BLaER1 treated with 17β-estradiol and CSF1 and Interleukin-3, amounts not matched to agents 10 nM and 100 nM (cell line): ENCODE results near the gene PRSS38.
"Not testable (repeated sequence)": the region's sequence is repeated elsewhere in the genome, so short reads cannot be mapped to it uniquely, and the experiment has no call there.

ENCODE experiments used
- H3K27ac ChIP-seq, 11 experiments: shearing (Covaris generic); formaldehyde crosslinking; 2 replicates each; pipeline ENCODE4 v1.8.1; 2022
- H3K27me3 ChIP-seq, 11 experiments: shearing (Covaris generic); formaldehyde crosslinking; 2 replicates each; pipeline ENCODE4 v1.8.1; 2022
- H3K36me3 ChIP-seq, 11 experiments: shearing (Covaris generic); formaldehyde crosslinking; 2 replicates each; pipeline ENCODE4 v1.8.1; 2022
- H3K4me1 ChIP-seq, 10 experiments: shearing (Covaris generic); formaldehyde crosslinking; 2 replicates each; pipeline ENCODE4 v1.8.1; 2022
- H3K4me2 ChIP-seq, 11 experiments: shearing (Covaris generic); formaldehyde crosslinking; 2 replicates each; pipeline ENCODE4 v1.8.1; 2022
- H3K4me3 ChIP-seq, 10 experiments: shearing (Covaris generic); formaldehyde crosslinking; 2 replicates each; pipeline ENCODE4 v1.8.1; 2022
- H3K9ac ChIP-seq, 11 experiments: shearing (Covaris generic); formaldehyde crosslinking; 2 replicates each; pipeline ENCODE4 v1.8.1; 2022
- H3K9me3 ChIP-seq, 11 experiments: shearing (Covaris generic); formaldehyde crosslinking; replicated peaks in 1 of 11; 2 replicates each; pipeline ENCODE4 v1.8.1; 2022
- H4K20me1 ChIP-seq, 11 experiments: shearing (Covaris generic); formaldehyde crosslinking; 2 replicates each; pipeline ENCODE4 v1.8.1; 2022
- Cebpa-rat ChIP-seq, 11 experiments: shearing (Covaris generic); IDR thresholded peaks; 2 replicates each; pipeline ENCODE4 v1.8.1; 2022

Gene PRSS38

DNA sequence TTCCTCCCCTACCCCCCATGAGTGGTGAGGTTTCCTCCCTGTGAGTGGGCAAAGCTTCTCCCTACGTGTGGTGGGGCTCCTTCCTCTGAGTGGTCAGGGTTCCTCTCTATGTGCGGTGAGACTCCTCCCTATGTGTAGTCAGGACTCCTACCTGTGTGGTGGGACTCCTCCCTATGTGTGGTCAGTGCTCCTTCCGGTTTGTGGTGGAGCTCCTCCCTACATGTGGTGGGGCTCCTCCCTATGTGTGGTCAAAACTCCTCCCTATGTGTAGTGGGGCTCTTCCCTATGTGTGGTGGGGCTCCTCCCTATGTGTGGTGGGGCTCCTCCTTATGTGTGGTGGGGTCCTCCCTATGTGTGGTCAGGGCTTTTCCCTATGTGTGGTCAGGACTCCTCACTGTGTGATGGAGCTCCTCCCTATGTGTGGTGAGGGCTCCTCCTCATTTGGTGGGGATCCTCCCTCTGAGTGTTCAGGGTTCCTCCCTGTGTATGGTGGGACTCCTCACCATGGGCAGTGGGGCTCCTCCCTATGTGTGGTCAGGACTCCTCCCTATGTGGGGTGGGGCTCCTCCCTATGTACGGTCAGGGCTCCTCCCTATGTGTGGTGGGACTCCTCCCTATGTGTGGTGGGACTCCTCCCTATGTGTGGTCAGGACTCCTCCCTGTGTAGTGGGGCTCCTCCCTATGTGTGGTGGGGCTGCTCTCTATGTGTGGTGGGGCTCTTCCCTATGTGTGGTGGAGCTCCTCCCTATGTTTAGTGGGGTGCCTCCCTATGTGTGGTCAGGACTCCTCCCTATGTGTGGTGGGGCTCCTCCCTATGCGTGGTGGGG, 29.1 kb downstream of the PRSS38 start:
- Histone ChIP-seq H3K27ac (no peak overlapping the region), H3K4me1 (no peaks in the 10 kb centered on the region), H3K4me2 (no peak overlapping the region), H3K36me3 (no peaks in the 10 kb centered on the region; a peak in 1 of 22 replicates), H4K20me1 (no peaks in the 10 kb centered on the region), H3K4me3 (no peak overlapping the region), H3K9ac (no peak overlapping the region), H3K9me3 (peaks cover 10 to 15% (median 12%) of the 10 kb centered on the region in 11 experiments; a peak in 21 of 22 replicates), H3K27me3 (no peaks in the 10 kb centered on the region)
- TF ChIP-seq Cebpa-rat (IDR thresholded peaks at IDR 0.05), result no peak

GRCh38 chr1:227845147-227845458, 29.6 kb downstream of the PRSS38 start:
- no peak overlapping the region for H3K27ac ChIP-seq
- no peak overlapping the region for H3K4me2 ChIP-seq
- TF ChIP-seq Cebpa-rat (IDR thresholded peaks at IDR 0.05), result no peak
- H4K20me1 ChIP-seq, result no peaks in the 10 kb centered on the region
- H3K9me3 ChIP-seq, result peaks cover 10 to 15% (median 12%) of the 10 kb centered on the region in 11 experiments; a peak in 21 of 22 replicates
- no peaks in the 10 kb centered on the region for H3K27me3 ChIP-seq
- H3K4me1 ChIP-seq, result no peaks in the 10 kb centered on the region
- no peak overlapping the region for H3K4me3 ChIP-seq
- no peak overlapping the region for H3K9ac ChIP-seq
- no peaks in the 10 kb centered on the region; a peak in 1 of 22 replicates for H3K36me3 ChIP-seq

GRCh38 chr1:227845519-227845918, 30.0 kb downstream of the PRSS38 start:
- H4K20me1 ChIP-seq, result no peaks in the 10 kb centered on the region
- H3K4me2 ChIP-seq, result no peak overlapping the region
- peaks cover 10 to 15% (median 12%) of the 10 kb centered on the region in 11 experiments; a peak in 21 of 22 replicates for H3K9me3 ChIP-seq
- H3K4me3 ChIP-seq, result no peak overlapping the region
- no peaks in the 10 kb centered on the region for H3K27me3 ChIP-seq
- H3K27ac ChIP-seq, result no peak overlapping the region
- no peaks in the 10 kb centered on the region; a peak in 1 of 22 replicates for H3K36me3 ChIP-seq
- no peak for TF ChIP-seq Cebpa-rat (IDR thresholded peaks at IDR 0.05)
- no peak overlapping the region for H3K9ac ChIP-seq
- H3K4me1 ChIP-seq, result no peaks in the 10 kb centered on the region

GRCh38 chr1:227846265-227846858, 30.9 kb downstream of the PRSS38 start:
- Histone ChIP-seq H3K36me3 (no peaks in the 10 kb centered on the region; a peak in 1 of 22 replicates), H3K9ac (no peak overlapping the region), H3K27me3 (no peaks in the 10 kb centered on the region), H3K9me3 (peaks cover 10 to 15% (median 12%) of the 10 kb centered on the region in 11 experiments; a peak in 21 of 22 replicates), H4K20me1 (no peaks in the 10 kb centered on the region), H3K4me2 (no peak overlapping the region), H3K4me3 (no peak overlapping the region), H3K27ac (no peak overlapping the region), H3K4me1 (no peaks in the 10 kb centered on the region)
- no peak for TF ChIP-seq Cebpa-rat (IDR thresholded peaks at IDR 0.05)

GRCh38 chr1:227847046-227847445, 31.6 kb downstream of the PRSS38 start:
- H3K9me3 ChIP-seq, result peaks cover 10 to 15% (median 12%) of the 10 kb centered on the region in 11 experiments; a peak in 21 of 22 replicates
- not testable (repeated sequence) for H3K9ac ChIP-seq, H3K27ac ChIP-seq, H4K20me1 ChIP-seq, H3K27me3 ChIP-seq, H3K36me3 ChIP-seq, H3K4me1 ChIP-seq, H3K4me3 ChIP-seq, H3K4me2 ChIP-seq

- no peaks in the 10 kb centered on the region for H4K20me1 ChIP-seq
- H3K27me3 ChIP-seq, result no peaks in the 10 kb centered on the region
- H3K36me3 ChIP-seq, result no peaks in the 10 kb centered on the region; a peak in 1 of 22 replicates
- H3K4me3 ChIP-seq, result no peak overlapping the region
- H3K9ac ChIP-seq, result no peak overlapping the region
- peaks cover 10 to 15% (median 12%) of the 10 kb centered on the region in 11 experiments; a peak in 21 of 22 replicates for H3K9me3 ChIP-seq
- no peaks in the 10 kb centered on the region for H3K4me1 ChIP-seq
- no peak overlapping the region for H3K4me2 ChIP-seq
- TF ChIP-seq Cebpa-rat (IDR thresholded peaks at IDR 0.05), result no peak
- H3K27ac ChIP-seq, result no peak overlapping the region
These were observed 33.0 kb downstream of the PRSS38 start for GRCh38 chr1:227848430-227848932.

GRCh38 chr1:227849251-227849650, 33.8 kb downstream of the PRSS38 start:
- no peaks in the 10 kb centered on the region; a peak in 1 of 22 replicates for H3K36me3 ChIP-seq
- no peak overlapping the region for H3K9ac ChIP-seq
- no peak overlapping the region for H3K4me3 ChIP-seq
- TF ChIP-seq Cebpa-rat (IDR thresholded peaks at IDR 0.05), result no peak
- no peak overlapping the region for H3K4me2 ChIP-seq
- no peaks in the 10 kb centered on the region for H3K27me3 ChIP-seq
- H3K27ac ChIP-seq, result no peak overlapping the region
- peaks cover 10 to 15% (median 12%) of the 10 kb centered on the region in 11 experiments; a peak in 21 of 22 replicates for H3K9me3 ChIP-seq
- no peaks in the 10 kb centered on the region for H4K20me1 ChIP-seq
- no peaks in the 10 kb centered on the region for H3K4me1 ChIP-seq

- H3K27ac ChIP-seq, result no peak overlapping the region
- no peaks in the 10 kb centered on the region for H4K20me1 ChIP-seq
- H3K4me2 ChIP-seq, result no peak overlapping the region
- no peaks in the 10 kb centered on the region for H3K27me3 ChIP-seq
- no peaks in the 10 kb centered on the region for H3K4me1 ChIP-seq
- H3K4me3 ChIP-seq, result no peak overlapping the region
- no peaks in the 10 kb centered on the region for H3K36me3 ChIP-seq
- H3K9ac ChIP-seq, result no peak overlapping the region
- no peak for TF ChIP-seq Cebpa-rat (IDR thresholded peaks at IDR 0.05)
- peaks cover 0 to 10% (median 4%) of the 10 kb centered on the region in 11 experiments; a peak in 8 of 22 replicates for H3K9me3 ChIP-seq
These were observed 38.7 kb downstream of the PRSS38 start for GRCh38 chr1:227854189-227854588.

GRCh38 chr1:227855687-227856086, 40.2 kb downstream of the PRSS38 start:
- TF ChIP-seq Cebpa-rat (IDR thresholded peaks at IDR 0.05), result no peak
- no peak overlapping the region for H3K27ac ChIP-seq
- H4K20me1 ChIP-seq, result no peaks in the 10 kb centered on the region

More at GRCh38 chr1:227855687-227856086, 40.2 kb downstream of the PRSS38 start:
- Histone ChIP-seq H3K27me3 (no peaks in the 10 kb centered on the region), H3K9me3 (peaks cover 0 to 10% (median 4%) of the 10 kb centered on the region in 11 experiments; a peak in 3 of 22 replicates), H3K4me1 (no peaks in the 10 kb centered on the region), H3K4me3 (no peak overlapping the region), H3K9ac (no peak overlapping the region), H3K36me3 (no peaks in the 10 kb centered on the region), H3K4me2 (no peak overlapping the region)
